HepG2 (cell line): ENCODE results near the gene APOA1. TPM values are rescaled to one million over a fixed set of nuclear protein-coding genes. Genes with fewer than 3 reads are reported as not detected.

Experiments
- ATAC-seq: fragments of 200-7000 bp; cut with Tn5 transposase; 3 replicates; pipeline ENCODE4 v1.9.1; 2020; ENCODE audit warnings: mild to moderate bottlenecking, moderate library complexity
- BruUV-seq: library from RNA; stranded (reverse); fragments of 400-500 nt; replicated peaks from 2 replicates; lab custom pipeline; 2021; lab: Mats Ljungman, UMichigan
- CTCF ChIA-PET: fragments of 300-600 bp; formaldehyde crosslinking; extraction: SDS; loops from one replicate; lab custom pipeline; 2021; ENCODE audit warnings: low total read pairs, inconsistent platforms, low intra/inter-chr PET ratio; lab: Yijun Ruan, JAX
- POLR2A ChIA-PET: fragments of 350-600 bp; sonication (Branson Sonifier 250); formaldehyde crosslinking; loops from one replicate; lab custom pipeline; 2020; ENCODE audit warnings: antibody characterized with exemption, inconsistent platforms; lab: Yijun Ruan, JAX
- DNase-seq: peaks from one replicate; pipeline ENCODE4 v3.0.0-alpha.2; 2015; ENCODE audit warnings: low spot score
- FAIRE-seq: peaks from 3 replicates; lab custom pipeline; 2011; peaks lifted over from hg19 to GRCh38; lab: Jason Lieb, UNC
- H2AFZ ChIP-seq: one replicate; pipeline ENCODE4 v1.6.1; 2011; ENCODE audit warnings: low read length, inconsistent platforms
- H3K27ac ChIP-seq: fragments of 300-600 bp; 3 replicates; pipeline ENCODE4 v1.8.0; 2011; ENCODE audit warnings: mixed run types, mild to moderate bottlenecking, mixed read lengths, low read length, inconsistent platforms; ENCODE audit not compliant: insufficient read depth; ENCODE audit errors: extremely low read length
- H3K27me3 ChIP-seq, 2 experiments: fragments of 200-600 bp in 1 of 2; 2 replicates in 1 of 2; 3 replicates in 1 of 2; pipeline versions ENCODE4 v1.6.0 to v1.8.0; 2011; ENCODE audit warnings: low read length in 2 of 2, mild to moderate bottlenecking in 2 of 2, moderate library complexity in 2 of 2, inconsistent platforms in 1 of 2; ENCODE audit not compliant: insufficient read depth in 2 of 2, control insufficient read depth in 1 of 2
- H3K36me3 ChIP-seq, 2 experiments: fragments of 200-600 bp in 1 of 2; replicated peaks in 1 of 2; 2 replicates in 1 of 2; 3 replicates in 1 of 2; pipeline versions ENCODE4 v1.5.1 to v1.8.0; 2011; ENCODE audit warnings: low read length in 2 of 2, inconsistent platforms in 1 of 2; ENCODE audit not compliant: insufficient read depth in 2 of 2, control insufficient read depth in 1 of 2
- H3K4me1 ChIP-seq: 2 replicates; pipeline ENCODE4 v1.5.1; 2012; ENCODE audit warnings: low read length, inconsistent platforms; ENCODE audit not compliant: insufficient read depth
- H3K4me2 ChIP-seq: 2 replicates; pipeline ENCODE4 v1.6.0; 2011; ENCODE audit warnings: low read depth, low read length, inconsistent platforms
- H3K4me3 ChIP-seq, 3 experiments: fragments of 200-600 bp in 1 of 3; sonication (generic), shearing (Covaris generic) in 1 of 3; replicated peaks in 1 of 3; 2 replicates each; pipeline ENCODE4 v1.5.1; 2011 to 2016; ENCODE audit warnings: low read length in 3 of 3, inconsistent platforms in 2 of 3, low read depth in 2 of 3, mild to moderate bottlenecking in 2 of 3, control low read depth in 1 of 3, mixed read lengths in 1 of 3; ENCODE audit not compliant: insufficient read depth in 1 of 3
- H3K79me2 ChIP-seq: one replicate; pipeline ENCODE4 v1.6.1; 2011; ENCODE audit warnings: low read length, inconsistent platforms; ENCODE audit not compliant: insufficient read depth
- H3K9ac ChIP-seq: 2 replicates; pipeline ENCODE4 v1.6.0; 2011; ENCODE audit warnings: mild to moderate bottlenecking, low read depth, low read length, inconsistent platforms; ENCODE audit not compliant: insufficient read depth
- H3K9me3 ChIP-seq: 2 replicates; pipeline ENCODE4 v1.5.1; 2012; ENCODE audit warnings: mild to moderate bottlenecking, low read length
- H4K20me1 ChIP-seq: 2 replicates; pipeline ENCODE4 v1.6.0; 2011; ENCODE audit warnings: inconsistent platforms, mild to moderate bottlenecking, low read length, moderate library complexity; ENCODE audit not compliant: insufficient read depth
- BCL6 ChIP-seq: IDR thresholded peaks from 2 replicates; pipeline ENCODE4 v1.6.1; 2016; ENCODE audit warnings: missing genetic modification reagents, missing compliant biosample characterization
- CREM ChIP-seq, 2 experiments: sonication (generic) in 1 of 2; formaldehyde crosslinking in 1 of 2; IDR thresholded peaks; 2 replicates each; pipeline versions ENCODE4 v1.4.0 to v1.6.1; 2016 to 2020; ENCODE audit warnings: antibody characterized with exemption in 1 of 2, mild to moderate bottlenecking in 1 of 2, missing genetic modification reagents in 1 of 2
- ETV5 ChIP-seq: IDR thresholded peaks from 2 replicates; pipeline ENCODE4 v1.6.1; 2018; ENCODE audit warnings: missing biosample characterization, missing genetic modification reagents, inconsistent platforms, borderline replicate concordance
- KLF16 ChIP-seq, 2 experiments: sonication (generic) in 1 of 2; formaldehyde crosslinking in 1 of 2; IDR thresholded peaks; 2 replicates each; pipeline versions ENCODE4 v1.6.1 to v1.8.0; 2016 to 2023; ENCODE audit warnings: missing genetic modification reagents in 2 of 2, missing compliant biosample characterization in 1 of 2
- KLF6 ChIP-seq: IDR thresholded peaks from 2 replicates; pipeline ENCODE4 v1.8.0; 2016; ENCODE audit warnings: missing biosample characterization, missing genetic modification reagents
- MED8 ChIP-seq: sonication (generic); formaldehyde crosslinking; IDR thresholded peaks from 2 replicates; pipeline ENCODE4 v1.8.1; 2023; ENCODE audit warnings: mild to moderate bottlenecking, missing genetic modification reagents; ENCODE audit not compliant: insufficient replicate concordance
- NRL ChIP-seq: sonication (generic); formaldehyde crosslinking; IDR thresholded peaks from 2 replicates; pipeline ENCODE4 v1.5.0; 2020; ENCODE audit warnings: missing genetic modification reagents, mild to moderate bottlenecking, moderate library complexity, borderline replicate concordance
- SMYD3 ChIP-seq: sonication (generic); formaldehyde crosslinking; IDR thresholded peaks from 2 replicates; pipeline ENCODE4 v1.8.1; 2023; ENCODE audit warnings: mild to moderate bottlenecking, missing genetic modification reagents
- ZBTB42 ChIP-seq: sonication (generic); formaldehyde crosslinking; IDR thresholded peaks from 2 replicates; pipeline ENCODE4 v1.5.0; 2020; ENCODE audit warnings: mild to moderate bottlenecking, missing genetic modification reagents
- ZNF451 ChIP-seq: sonication (generic); formaldehyde crosslinking; IDR thresholded peaks from 2 replicates; pipeline ENCODE4 v1.5.0; 2020; ENCODE audit warnings: mild to moderate bottlenecking, missing genetic modification reagents
- ZNF563 ChIP-seq: sonication (generic); formaldehyde crosslinking; IDR thresholded peaks from 2 replicates; pipeline ENCODE4 v1.8.0; 2022; ENCODE audit warnings: mild to moderate bottlenecking, moderate library complexity, missing genetic modification reagents
- ZNF761 ChIP-seq: sonication (generic); formaldehyde crosslinking; conservative IDR thresholded peaks from 2 replicates; pipeline ENCODE4 v1.4.0; 2020; ENCODE audit warnings: mild to moderate bottlenecking, missing genetic modification reagents
- ZNF816 ChIP-seq: sonication (generic); formaldehyde crosslinking; IDR thresholded peaks from 2 replicates; pipeline ENCODE4 v1.8.0; 2022; ENCODE audit warnings: missing genetic modification reagents, mild to moderate bottlenecking, borderline replicate concordance
- WGBS: methylation state at CpG from one replicate; pipeline ENCODE4 v1.1.6; 2017; ENCODE audit warnings: low lambda C conversion rate; 5-methylcytosine and 5-hydroxymethylcytosine counted together
- in situ Hi-C: cut with HindIII; loops from 2 replicates; pipeline ENCODE4 v1.10.0; 2017; ENCODE audit warnings: low pct_unique_long_range_greater_than_20kb; ENCODE audit not compliant: extremely low pct_ligation_motif_present
- intact Hi-C: fragments of 100-400 bp; cut with micrococcal nuclease; formaldehyde crosslinking; loops from one replicate; pipeline ENCODE4 v1.10.0; 2022; ENCODE audit not compliant: unreplicated experiment
- polyA plus RNA-seq, 8 experiments: library from polyadenylated mRNA; depleted of rRNA in 3 of 8; stranded (reverse) in 7 of 8; unstranded in 1 of 8; fragments of >200 nt; fragmentation: Illumina TruSeq in 4 of 8; extraction: Trizol in 4 of 8; gene quantifications; 2 replicates each; pipeline versions ENCODE4 v1.2.1 to v1.2.3, GENCODE V29; 2011 to 2016; ENCODE audit warnings: low read depth in 4 of 8, missing spikeins in 1 of 8, mixed read lengths in 1 of 8; ENCODE audit not compliant: insufficient read depth in 1 of 8
- total RNA-seq, 5 experiments: library from RNA; depleted of rRNA; stranded (reverse); fragments of >200 nt; fragmentation: Illumina TruSeq; extraction: Trizol; gene quantifications; 2 replicates each; pipeline ENCODE4 v1.2.3, GENCODE V29; 2016; ENCODE audit warnings: low read depth in 1 of 5
- TF ChIP-seq, protein P1 (sequence below): sonication (generic); formaldehyde crosslinking; IDR thresholded peaks from 2 replicates; pipeline ENCODE4 v1.5.0; 2020; ENCODE audit warnings: missing genetic modification reagents
- TF ChIP-seq, protein P2 (sequence below): sonication (generic); formaldehyde crosslinking; IDR thresholded peaks from 2 replicates; pipeline ENCODE4 v1.5.0; 2020; ENCODE audit warnings: missing genetic modification reagents
- TF ChIP-seq, protein P3 (sequence below): IDR thresholded peaks from 2 replicates; pipeline ENCODE4 v1.6.1; 2016; ENCODE audit warnings: missing genetic modification reagents, missing compliant biosample characterization
- TF ChIP-seq, protein P4 (sequence below): IDR thresholded peaks from 2 replicates; pipeline ENCODE4 v1.6.1; 2012; ENCODE audit warnings: low read depth, low read length, improper control_type of control experiment

APOA1 gene
- total and polyA plus RNA-seq, 2 of the 13 experiments (the other 11 are each of a cell fraction or from before 2014, with no cell fraction given), result 1,973 to 5,485 TPM

DNA sequence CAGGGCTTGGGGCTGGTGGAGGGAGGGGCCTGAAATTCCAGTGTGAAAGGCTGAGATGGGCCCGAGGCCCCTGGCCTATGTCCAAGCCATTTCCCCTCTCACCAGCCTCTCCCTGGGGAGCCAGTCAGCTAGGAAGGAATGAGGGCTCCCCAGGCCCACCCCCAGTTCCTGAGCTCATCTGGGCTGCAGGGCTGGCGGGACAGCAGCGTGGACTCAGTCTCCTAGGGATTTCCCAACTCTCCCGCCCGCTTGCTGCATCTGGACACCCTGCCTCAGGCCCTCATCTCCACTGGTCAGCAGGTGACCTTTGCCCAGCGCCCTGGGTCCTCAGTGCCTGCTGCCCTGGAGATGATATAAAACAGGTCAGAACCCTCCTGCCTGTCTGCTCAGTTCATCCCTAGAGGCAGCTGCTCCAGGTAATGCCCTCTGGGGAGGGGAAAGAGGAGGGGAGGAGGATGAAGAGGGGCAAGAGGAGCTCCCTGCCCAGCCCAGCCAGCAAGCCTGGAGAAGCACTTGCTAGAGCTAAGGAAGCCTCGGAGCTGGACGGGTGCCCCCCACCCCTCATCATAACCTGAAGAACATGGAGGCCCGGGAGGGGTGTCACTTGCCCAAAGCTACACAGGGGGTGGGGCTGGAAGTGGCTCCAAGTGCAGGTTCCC lies 7.8 kb downstream of the APOA1 start, which contains the start of gene APOC3:
APOC3 (plus strand) TSS at position 383 of the 659 bp plus-strand sequence. CDS start 676 bp downstream, outside the sequence.
- peak; percentile 12 for FAIRE-seq
- H3K9ac ChIP-seq, result peak within 1 kb of the TSS; percentile 82
- 3% methylated on average over 5 of the region's 9 CpGs for WGBS
- TF ChIP-seq ZNF451 (CRISPR knock-in tag) (0 out of 2 replicates have a peak, but pooled peaks have one; percentile 10), ETV5 (CRISPR knock-in tag) (peak; percentile 32; the same call in 1 of the 2 replicates), ZNF761 (CRISPR knock-in tag) (peak; percentile 65; the same call in 1 of the 2 replicates), BCL6 (peak; percentile 65), ZBTB42 (CRISPR knock-in tag) (peak; percentile 94; the same call in 1 of the 2 replicates), SMYD3 (CRISPR knock-in tag) (0 out of 2 replicates have a peak, but pooled peaks have one; percentile 85), MED8 (CRISPR knock-in tag) (peak; percentile 90), ZNF563 (CRISPR knock-in tag) (peak; percentile 66), CREM (IDR thresholded peaks at IDR 0.05) (peak; percentile 31; the same call in 1 of the 2 replicates), CREM (CRISPR knock-in tag; IDR thresholded peaks at IDR 0.05) (no peak), KLF6 (CRISPR knock-in tag) (0 out of 2 replicates have a peak, but pooled peaks have one; percentile 28), ZNF816 (0 out of 2 replicates have a peak, but pooled peaks have one; percentile 20), KLF16 (CRISPR knock-in tag; IDR thresholded peaks at IDR 0.05) (peak in 1 of 2 experiments; percentile 72; a peak in 1 of 4 replicates), NRL (CRISPR knock-in tag) (0 out of 2 replicates have a peak, but pooled peaks have one; percentile 60)
- TF ChIP-seq, protein P1, sequence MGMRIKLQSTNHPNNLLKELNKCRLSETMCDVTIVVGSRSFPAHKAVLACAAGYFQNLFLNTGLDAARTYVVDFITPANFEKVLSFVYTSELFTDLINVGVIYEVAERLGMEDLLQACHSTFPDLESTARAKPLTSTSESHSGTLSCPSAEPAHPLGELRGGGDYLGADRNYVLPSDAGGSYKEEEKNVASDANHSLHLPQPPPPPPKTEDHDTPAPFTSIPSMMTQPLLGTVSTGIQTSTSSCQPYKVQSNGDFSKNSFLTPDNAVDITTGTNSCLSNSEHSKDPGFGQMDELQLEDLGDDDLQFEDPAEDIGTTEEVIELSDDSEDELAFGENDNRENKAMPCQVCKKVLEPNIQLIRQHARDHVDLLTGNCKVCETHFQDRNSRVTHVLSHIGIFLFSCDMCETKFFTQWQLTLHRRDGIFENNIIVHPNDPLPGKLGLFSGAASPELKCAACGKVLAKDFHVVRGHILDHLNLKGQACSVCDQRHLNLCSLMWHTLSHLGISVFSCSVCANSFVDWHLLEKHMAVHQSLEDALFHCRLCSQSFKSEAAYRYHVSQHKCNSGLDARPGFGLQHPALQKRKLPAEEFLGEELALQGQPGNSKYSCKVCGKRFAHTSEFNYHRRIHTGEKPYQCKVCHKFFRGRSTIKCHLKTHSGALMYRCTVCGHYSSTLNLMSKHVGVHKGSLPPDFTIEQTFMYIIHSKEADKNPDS (CRISPR knock-in tag), result 0 out of 2 replicates have a peak, but pooled peaks have one; percentile 51
- TF ChIP-seq, protein P2, sequence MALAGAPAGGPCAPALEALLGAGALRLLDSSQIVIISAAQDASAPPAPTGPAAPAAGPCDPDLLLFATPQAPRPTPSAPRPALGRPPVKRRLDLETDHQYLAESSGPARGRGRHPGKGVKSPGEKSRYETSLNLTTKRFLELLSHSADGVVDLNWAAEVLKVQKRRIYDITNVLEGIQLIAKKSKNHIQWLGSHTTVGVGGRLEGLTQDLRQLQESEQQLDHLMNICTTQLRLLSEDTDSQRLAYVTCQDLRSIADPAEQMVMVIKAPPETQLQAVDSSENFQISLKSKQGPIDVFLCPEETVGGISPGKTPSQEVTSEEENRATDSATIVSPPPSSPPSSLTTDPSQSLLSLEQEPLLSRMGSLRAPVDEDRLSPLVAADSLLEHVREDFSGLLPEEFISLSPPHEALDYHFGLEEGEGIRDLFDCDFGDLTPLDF (CRISPR knock-in tag), result 0 out of 2 replicates have a peak, but pooled peaks have one; percentile 42
- TF ChIP-seq, protein P3, sequence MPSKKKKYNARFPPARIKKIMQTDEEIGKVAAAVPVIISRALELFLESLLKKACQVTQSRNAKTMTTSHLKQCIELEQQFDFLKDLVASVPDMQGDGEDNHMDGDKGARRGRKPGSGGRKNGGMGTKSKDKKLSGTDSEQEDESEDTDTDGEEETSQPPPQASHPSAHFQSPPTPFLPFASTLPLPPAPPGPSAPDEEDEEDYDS (CRISPR knock-in tag), result peak; percentile 96
- TF ChIP-seq, protein P4, sequence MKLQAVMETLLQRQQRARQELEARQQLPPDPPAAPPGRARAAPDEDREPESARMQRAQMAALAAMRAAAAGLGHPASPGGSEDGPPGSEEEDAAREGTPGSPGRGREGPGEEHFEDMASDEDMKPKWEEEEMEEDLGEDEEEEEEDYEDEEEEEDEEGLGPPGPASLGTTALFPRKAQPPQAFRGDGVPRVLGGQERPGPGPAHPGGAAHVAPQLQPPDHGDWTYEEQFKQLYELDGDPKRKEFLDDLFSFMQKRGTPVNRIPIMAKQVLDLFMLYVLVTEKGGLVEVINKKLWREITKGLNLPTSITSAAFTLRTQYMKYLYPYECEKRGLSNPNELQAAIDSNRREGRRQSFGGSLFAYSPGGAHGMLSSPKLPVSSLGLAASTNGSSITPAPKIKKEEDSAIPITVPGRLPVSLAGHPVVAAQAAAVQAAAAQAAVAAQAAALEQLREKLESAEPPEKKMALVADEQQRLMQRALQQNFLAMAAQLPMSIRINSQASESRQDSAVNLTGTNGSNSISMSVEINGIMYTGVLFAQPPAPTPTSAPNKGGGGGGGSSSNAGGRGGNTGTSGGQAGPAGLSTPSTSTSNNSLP, result 0 out of 2 replicates have a peak, but pooled peaks have one; percentile 10

More for the DNA sequence above, 7.8 kb downstream of the APOA1 start, which contains the start of gene APOC3:
- Histone ChIP-seq H3K27me3 (no peaks in the 10 kb centered on the region), H3K79me2 (peaks cover 29% of the 10 kb centered on the region), H3K4me2 (peak within 1 kb of the TSS; percentile 97), H3K36me3 (no peaks in the 10 kb centered on the region; a peak in 1 of 5 replicates), H4K20me1 (no peaks in the 10 kb centered on the region), H3K9me3 (no peaks in the 10 kb centered on the region), H2AFZ (no peak within 1 kb of the TSS), H3K4me3 (peak within 1 kb of the TSS; percentile 61 to 79 (median 62)), H3K27ac (peak within 1 kb of the TSS; percentile 99), H3K4me1 (peaks cover 95% of the 10 kb centered on the region)
- DNase-seq (peak; percentile 85), ATAC-seq (peak; percentile 36)
- POLR2A ChIA-PET, result interaction anchor here (0.6 to 18.4 kb wide), 23 partner anchors 8 to 470 kb away, joined by 3 to 1365 read pairs (median 5); partner anchors contain the start of genes APOA1, APOA5, BUD13 and PAFAH1B2
- BruUV-seq, result no TSS peak
- intact Hi-C loops, result loop anchor here (1.0 kb wide), 1 partner anchor 21 kb away; no protein-coding TSS in a partner anchor
- CTCF ChIA-PET, result interaction anchor here (2.3 kb wide), 1 partner anchor 37 kb away, joined by 12 read pairs; the partner anchor contains the start of gene APOA5
- in situ Hi-C loops, result no loop called here
